Measurements from ENCODE around the gene COL15A1.

Gene COL15A1

DNA sequence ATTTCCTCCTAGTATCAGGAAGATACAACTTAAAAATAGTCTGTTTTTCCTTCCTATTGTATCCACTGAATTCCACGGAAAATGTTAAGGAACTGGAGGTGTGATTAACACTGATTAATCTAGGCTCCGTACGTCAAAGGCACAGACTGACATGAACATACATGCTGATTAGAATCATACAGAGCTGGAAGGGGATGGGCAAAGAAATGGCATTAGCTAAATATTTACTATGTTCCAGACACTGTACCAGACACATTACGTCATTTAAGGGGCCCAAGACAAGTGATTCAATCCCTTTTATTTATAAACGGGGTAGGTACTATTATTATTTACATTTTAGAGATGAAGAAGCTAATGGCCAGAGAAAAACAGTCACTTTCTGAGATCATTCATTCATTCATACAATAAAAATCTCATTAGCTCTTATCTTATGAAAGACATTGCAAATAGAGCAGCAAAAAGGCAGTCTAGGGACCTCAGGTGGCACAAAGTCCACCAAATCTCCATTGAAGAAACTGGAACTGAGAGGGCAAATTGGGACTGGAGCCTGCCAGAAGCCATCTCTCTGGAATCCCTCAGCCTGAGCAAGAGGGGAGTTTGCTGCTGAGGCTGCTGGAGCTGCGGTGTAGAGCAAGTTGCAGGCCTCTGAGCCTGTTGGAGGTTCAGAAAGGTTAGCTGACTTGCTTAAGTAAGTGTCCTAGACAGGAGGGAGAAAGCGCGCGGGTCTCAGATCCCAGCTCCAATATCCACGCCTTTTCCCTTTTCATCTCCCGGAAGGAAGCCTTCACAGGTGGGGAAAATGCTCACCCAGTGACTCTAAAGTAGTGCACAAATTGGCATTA, 159.6 kb downstream of the COL15A1 start:
- no peak for DNase-seq (ENCODE audit: low read depth)
- no peak for TF ChIP-seq POLR2A (IDR thresholded peaks at IDR 0.05; ENCODE audit: extremely low read depth, insufficient read length)
- TF ChIP-seq, protein P1, sequence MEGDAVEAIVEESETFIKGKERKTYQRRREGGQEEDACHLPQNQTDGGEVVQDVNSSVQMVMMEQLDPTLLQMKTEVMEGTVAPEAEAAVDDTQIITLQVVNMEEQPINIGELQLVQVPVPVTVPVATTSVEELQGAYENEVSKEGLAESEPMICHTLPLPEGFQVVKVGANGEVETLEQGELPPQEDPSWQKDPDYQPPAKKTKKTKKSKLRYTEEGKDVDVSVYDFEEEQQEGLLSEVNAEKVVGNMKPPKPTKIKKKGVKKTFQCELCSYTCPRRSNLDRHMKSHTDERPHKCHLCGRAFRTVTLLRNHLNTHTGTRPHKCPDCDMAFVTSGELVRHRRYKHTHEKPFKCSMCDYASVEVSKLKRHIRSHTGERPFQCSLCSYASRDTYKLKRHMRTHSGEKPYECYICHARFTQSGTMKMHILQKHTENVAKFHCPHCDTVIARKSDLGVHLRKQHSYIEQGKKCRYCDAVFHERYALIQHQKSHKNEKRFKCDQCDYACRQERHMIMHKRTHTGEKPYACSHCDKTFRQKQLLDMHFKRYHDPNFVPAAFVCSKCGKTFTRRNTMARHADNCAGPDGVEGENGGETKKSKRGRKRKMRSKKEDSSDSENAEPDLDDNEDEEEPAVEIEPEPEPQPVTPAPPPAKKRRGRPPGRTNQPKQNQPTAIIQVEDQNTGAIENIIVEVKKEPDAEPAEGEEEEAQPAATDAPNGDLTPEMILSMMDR (IDR thresholded peaks at IDR 0.05; ENCODE audit: low read depth, low read length): no peak
- TF ChIP-seq MYC (IDR thresholded peaks at IDR 0.05; ENCODE audit: low read depth, low read length): no peak
- TF ChIP-seq, protein P2, sequence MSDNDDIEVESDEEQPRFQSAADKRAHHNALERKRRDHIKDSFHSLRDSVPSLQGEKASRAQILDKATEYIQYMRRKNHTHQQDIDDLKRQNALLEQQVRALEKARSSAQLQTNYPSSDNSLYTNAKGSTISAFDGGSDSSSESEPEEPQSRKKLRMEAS (IDR thresholded peaks at IDR 0.05; ENCODE audit: low read depth, low read length): no peak
- H3K4me3 ChIP-seq (ENCODE audit: low read depth, low read length): no peak overlapping the region

DNA sequence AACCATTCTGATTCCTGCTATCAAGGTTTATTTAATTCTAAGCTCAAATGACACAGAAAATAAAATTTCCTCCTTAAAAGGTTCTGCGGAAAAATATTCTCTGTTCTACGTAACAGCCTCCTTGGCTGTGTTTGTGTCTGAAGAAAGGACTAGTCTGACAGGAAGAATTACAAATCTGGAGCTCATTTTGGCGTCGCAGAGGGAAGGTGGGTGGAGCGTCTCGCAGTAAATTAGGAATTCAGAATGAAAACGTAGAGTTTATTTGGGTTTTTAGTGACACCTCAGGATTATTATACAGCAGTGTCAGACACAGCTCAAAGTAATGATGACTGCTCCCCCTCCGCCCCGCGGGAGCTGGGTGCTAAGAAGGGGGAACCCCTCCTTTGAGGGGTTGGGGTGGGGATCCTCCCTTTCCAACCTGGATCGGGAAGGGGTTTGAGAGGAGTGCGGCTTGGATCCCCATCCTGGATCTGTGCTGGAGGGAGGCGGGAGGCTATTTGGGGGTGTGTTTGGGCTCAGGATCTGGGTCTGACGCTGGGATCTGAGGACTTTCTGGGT, 160.3 kb downstream of the COL15A1 start:
- no peak for DNase-seq (ENCODE audit: low read depth)
- TF ChIP-seq, protein P2 (IDR thresholded peaks at IDR 0.05; ENCODE audit: low read depth, low read length): no peak
- TF ChIP-seq POLR2A (IDR thresholded peaks at IDR 0.05; ENCODE audit: extremely low read depth, insufficient read length): no peak
- TF ChIP-seq, protein P1 (IDR thresholded peaks at IDR 0.05; ENCODE audit: low read depth, low read length): no peak
- TF ChIP-seq MYC (IDR thresholded peaks at IDR 0.05; ENCODE audit: low read depth, low read length): no peak
- H3K4me3 ChIP-seq (ENCODE audit: low read depth, low read length): peak overlapping the region; percentile 51

DNA sequence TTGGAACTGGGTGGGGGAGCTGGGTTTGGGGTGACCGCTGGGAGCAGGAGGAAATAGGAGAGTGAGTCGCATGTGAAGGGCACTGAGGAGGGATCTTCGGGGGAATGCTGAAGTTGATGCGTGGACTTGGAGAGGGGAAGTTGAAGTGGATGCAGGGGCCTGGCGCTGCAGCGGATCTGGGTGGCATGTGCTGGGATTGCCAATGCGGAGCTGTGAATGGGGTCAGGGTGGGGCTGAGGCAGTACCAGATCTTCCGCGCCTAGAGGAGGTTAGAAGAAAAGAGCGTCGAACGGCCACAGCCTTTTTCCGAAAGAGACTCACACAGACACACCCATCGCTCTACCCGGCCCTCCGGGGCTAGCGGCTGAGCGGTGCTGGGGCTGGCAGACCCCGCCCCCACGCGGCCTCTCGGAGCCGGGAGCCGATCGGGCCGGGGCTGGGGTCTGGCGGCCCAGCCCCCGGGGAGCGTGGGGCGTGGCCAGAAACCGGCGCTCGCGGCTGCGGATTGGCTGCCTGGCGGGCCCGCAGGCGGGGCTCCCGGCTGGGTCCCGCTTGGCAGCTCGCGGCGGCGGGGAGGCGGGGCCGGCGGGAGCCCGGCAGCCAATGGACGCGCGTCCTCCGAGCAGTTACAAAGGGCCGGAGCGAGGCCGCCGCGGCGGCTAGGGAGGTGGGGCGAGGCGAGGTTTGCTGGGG, 160.9 kb downstream of the COL15A1 start, which contains the start of gene TGFBR1:
TGFBR1 (plus strand) TSS at position 655 of the 693 bp plus-strand sequence. CDS start 93 bp downstream, outside the sequence.
- TF ChIP-seq, protein P1 (IDR thresholded peaks at IDR 0.05; ENCODE audit: low read depth, low read length): no peak
- TF ChIP-seq, protein P2 (IDR thresholded peaks at IDR 0.05; ENCODE audit: low read depth, low read length): peak; percentile 30; the same call in 1 of the 2 replicates
- 0 out of 2 replicates have a peak, but pooled peaks have one; percentile 6 for TF ChIP-seq MYC (IDR thresholded peaks at IDR 0.05; ENCODE audit: low read depth, low read length)
- peak; percentile 69 for TF ChIP-seq POLR2A (IDR thresholded peaks at IDR 0.05; ENCODE audit: extremely low read depth, insufficient read length)
- H3K4me3 ChIP-seq (ENCODE audit: low read depth, low read length): peak within 1 kb of the TSS; percentile 80
- peak; percentile 96 for DNase-seq (ENCODE audit: low read depth)

DNA sequence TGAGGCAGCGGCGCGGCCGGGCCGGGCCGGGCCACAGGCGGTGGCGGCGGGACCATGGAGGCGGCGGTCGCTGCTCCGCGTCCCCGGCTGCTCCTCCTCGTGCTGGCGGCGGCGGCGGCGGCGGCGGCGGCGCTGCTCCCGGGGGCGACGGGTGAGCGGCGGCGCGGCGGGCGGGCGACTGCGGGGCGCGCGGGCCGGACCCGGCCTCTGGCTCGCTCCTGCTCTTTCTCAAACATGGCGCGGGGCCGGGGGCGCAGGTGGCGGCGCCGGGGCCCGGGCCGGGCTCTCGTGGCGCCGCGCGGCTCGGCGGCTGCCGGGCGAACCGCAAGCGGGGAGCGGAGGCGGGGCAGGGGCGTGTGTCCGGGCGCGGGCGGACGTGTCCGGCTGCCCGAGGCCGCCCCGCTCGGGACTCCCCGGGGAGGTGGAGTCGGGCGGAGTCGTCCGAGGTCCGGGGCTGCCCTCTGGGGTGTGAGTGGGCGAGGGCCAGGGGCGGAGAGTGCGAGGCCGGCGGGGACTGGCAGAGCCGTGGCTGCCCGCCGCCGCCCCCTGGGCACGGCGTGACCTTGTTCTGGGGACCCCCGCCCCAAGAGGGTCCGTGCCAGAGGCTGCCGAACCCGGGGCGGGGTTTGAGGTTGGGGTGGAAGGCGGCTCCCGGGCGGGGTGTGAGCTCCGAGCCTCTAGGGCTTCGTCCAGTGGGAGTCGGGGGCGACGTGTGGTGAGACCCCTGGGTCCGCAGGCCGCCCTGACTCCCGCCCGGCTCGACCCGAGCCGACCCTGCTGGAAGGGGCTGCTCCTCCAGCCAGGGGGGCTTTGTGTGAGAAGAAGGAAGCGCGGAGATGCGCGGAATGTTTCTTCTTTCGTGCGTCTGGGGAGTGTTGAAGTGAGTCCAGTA, 161.7 kb downstream of the COL15A1 start:
- peak; percentile 2; the same call in 1 of the 2 replicates for TF ChIP-seq MYC (IDR thresholded peaks at IDR 0.05; ENCODE audit: low read depth, low read length)
- TF ChIP-seq, protein P1 (IDR thresholded peaks at IDR 0.05; ENCODE audit: low read depth, low read length): no peak
- peak; percentile 74 for DNase-seq (ENCODE audit: low read depth)
- peak overlapping the region; percentile 80 for H3K4me3 ChIP-seq (ENCODE audit: low read depth, low read length)

DNA sequence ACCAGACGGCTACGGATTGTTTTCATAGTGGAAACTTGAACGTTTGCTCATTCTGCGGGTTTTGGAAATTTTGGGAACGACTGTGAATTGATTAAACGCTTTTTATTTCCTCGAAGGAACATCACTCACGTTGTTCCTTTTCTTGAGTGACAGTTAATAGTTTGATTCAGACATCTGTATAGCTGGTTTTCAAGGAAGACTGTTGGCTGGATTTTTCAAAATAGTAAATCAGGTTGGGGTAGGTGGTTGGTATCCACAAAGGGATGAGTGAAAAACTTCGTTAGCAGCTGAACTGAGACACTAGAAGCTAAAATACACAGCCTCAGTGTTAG, 162.3 kb downstream of the COL15A1 start:
- no peak for DNase-seq (ENCODE audit: low read depth)
- peak overlapping the region; percentile 80 for H3K4me3 ChIP-seq (ENCODE audit: low read depth, low read length)
- TF ChIP-seq POLR2A (IDR thresholded peaks at IDR 0.05; ENCODE audit: extremely low read depth, insufficient read length) (no peak), MYC (IDR thresholded peaks at IDR 0.05; ENCODE audit: low read depth, low read length) (no peak)
- TF ChIP-seq, protein P1 (IDR thresholded peaks at IDR 0.05; ENCODE audit: low read depth, low read length): no peak
- TF ChIP-seq, protein P2 (IDR thresholded peaks at IDR 0.05; ENCODE audit: low read depth, low read length): no peak
